ENCODE data around the gene C10orf143. TPM values are rescaled to one million over a fixed set of nuclear protein-coding genes. Genes with fewer than 3 reads are reported as not detected.
A peak's percentile ranks its signal among the peaks of the same experiment; 100 is the strongest.

The C10orf143 gene
- total RNA-seq, 3 donors from 2014 or later (not counting 1 experiment from before 2014, with no cell fraction given) = 7.1 to 10.9 (median 8.2) TPM

DNA sequence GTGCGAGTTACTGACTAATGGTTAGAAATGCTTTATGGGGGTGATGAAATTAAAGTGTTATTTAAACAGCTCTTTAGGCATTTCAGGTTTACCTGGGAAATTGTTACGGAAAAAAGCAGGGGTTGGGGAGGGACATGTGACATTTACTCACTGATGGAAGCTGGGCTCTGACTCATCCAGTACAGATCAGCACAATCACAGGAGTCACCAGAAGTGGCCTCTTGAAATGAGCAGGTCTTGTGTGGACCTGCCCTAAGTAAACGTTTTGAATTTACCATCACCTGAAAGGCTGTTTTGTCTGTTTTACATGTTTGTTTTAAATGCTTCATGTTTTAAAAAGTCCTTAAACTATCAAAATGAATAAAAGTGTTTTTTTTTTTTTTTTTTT lies 27.8 kb upstream of the C10orf143 start:
- Mint-ChIP-seq H3K27ac (peak overlapping the region in 1 of 2 donors; percentile 6), H3K36me3 (no peaks in the 10 kb centered on the region), H3K27me3 (ENCODE audit: low read depth in 2 of 2) (peaks cover 0 to 5% of the 10 kb centered on the region in 2 donors), H3K4me3 (peak overlapping the region; percentile 82), H3K9me3 (no peaks in the 10 kb centered on the region), H3K4me1 (peaks cover 35 to 43% of the 10 kb centered on the region in 2 donors)
- intact Hi-C loops (cut with micrococcal nuclease) = no loop called here
- no peak for ATAC-seq
- no peaks in the 10 kb centered on the region for H3K9me3 ChIP-seq (ENCODE audit: control insufficient read depth, insufficient read depth, low read length)
- no peaks in the 10 kb centered on the region for H3K27me3 ChIP-seq (ENCODE audit: control insufficient read depth, insufficient read depth, low read length)
- WGBS (ENCODE audit: insufficient coverage) = 90% methylated on average over 3 of the region's 3 CpGs
- H3K4me3 ChIP-seq (ENCODE audit: low read length) = no peak overlapping the region
- TF ChIP-seq, protein P1, sequence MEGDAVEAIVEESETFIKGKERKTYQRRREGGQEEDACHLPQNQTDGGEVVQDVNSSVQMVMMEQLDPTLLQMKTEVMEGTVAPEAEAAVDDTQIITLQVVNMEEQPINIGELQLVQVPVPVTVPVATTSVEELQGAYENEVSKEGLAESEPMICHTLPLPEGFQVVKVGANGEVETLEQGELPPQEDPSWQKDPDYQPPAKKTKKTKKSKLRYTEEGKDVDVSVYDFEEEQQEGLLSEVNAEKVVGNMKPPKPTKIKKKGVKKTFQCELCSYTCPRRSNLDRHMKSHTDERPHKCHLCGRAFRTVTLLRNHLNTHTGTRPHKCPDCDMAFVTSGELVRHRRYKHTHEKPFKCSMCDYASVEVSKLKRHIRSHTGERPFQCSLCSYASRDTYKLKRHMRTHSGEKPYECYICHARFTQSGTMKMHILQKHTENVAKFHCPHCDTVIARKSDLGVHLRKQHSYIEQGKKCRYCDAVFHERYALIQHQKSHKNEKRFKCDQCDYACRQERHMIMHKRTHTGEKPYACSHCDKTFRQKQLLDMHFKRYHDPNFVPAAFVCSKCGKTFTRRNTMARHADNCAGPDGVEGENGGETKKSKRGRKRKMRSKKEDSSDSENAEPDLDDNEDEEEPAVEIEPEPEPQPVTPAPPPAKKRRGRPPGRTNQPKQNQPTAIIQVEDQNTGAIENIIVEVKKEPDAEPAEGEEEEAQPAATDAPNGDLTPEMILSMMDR (IDR thresholded peaks at IDR 0.05) = no peak
- no peak overlapping the region for H3K27ac ChIP-seq (ENCODE audit: low read length)
- H3K36me3 ChIP-seq (ENCODE audit: control insufficient read depth, insufficient read depth, low read length) = peaks cover 4% of the 10 kb centered on the region
- H3K4me1 ChIP-seq (ENCODE audit: control insufficient read depth, insufficient read depth, low read length) = peaks cover 34% of the 10 kb centered on the region
- DNase-seq = no peak

DNA sequence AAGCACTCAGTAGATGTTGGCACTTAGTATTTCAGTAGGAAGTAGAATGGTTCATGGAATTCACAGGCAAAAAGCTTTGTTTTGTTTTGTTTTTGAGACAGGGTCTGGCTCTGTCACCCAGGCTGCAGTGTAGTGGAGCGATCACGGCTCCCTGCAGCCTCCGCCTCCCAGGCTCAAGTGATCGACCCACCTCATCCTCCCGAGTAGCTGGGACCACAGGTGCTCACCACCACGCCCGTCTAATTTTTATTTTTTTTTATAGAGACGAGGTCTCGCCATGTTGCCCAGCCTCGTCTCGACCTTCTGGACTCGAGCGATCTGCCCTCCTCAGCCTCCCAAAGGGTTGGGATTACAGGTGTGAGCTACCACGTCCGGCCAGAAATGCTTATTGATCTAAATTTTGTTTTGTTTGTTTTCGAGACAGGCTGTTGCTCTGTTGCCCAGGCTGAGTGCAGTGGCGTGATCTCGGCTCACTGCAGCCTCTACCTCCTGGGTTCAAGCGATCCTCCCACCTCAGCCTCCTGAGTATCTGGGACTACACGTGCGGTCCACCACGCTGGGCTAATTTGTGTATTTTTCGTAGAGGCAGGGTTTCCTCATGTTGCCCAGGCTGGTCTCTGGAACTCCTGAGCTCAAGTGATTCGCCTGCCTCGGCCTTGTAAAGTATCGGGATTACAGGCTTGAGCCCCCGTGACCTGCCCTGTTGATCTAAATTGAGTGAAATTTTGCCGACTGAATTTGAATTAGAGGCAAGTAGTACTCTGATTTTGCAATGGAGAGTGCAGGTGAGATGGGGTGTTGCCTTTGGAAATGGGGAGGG lies 27.2 kb upstream of the C10orf143 start:
- Mint-ChIP-seq H3K27ac (peak overlapping the region in 1 of 2 donors; percentile 6), H3K9me3 (no peaks in the 10 kb centered on the region), H3K4me1 (peaks cover 30 to 38% of the 10 kb centered on the region in 2 donors), H3K27me3 (ENCODE audit: low read depth in 2 of 2) (peaks cover 0 to 5% of the 10 kb centered on the region in 2 donors), H3K36me3 (no peaks in the 10 kb centered on the region), H3K4me3 (peak overlapping the region; percentile 82)
- 92% methylated on average over 28 of the region's 28 CpGs for WGBS (ENCODE audit: insufficient coverage)
- Histone ChIP-seq H3K4me1 (ENCODE audit: control insufficient read depth, insufficient read depth, low read length) (peaks cover 34% of the 10 kb centered on the region), H3K27ac (ENCODE audit: low read length) (no peak overlapping the region), H3K9me3 (ENCODE audit: control insufficient read depth, insufficient read depth, low read length) (no peaks in the 10 kb centered on the region), H3K4me3 (ENCODE audit: low read length) (no peak overlapping the region), H3K36me3 (ENCODE audit: control insufficient read depth, insufficient read depth, low read length) (peaks cover 4% of the 10 kb centered on the region), H3K27me3 (ENCODE audit: control insufficient read depth, insufficient read depth, low read length) (no peaks in the 10 kb centered on the region)
- TF ChIP-seq, protein P1 (IDR thresholded peaks at IDR 0.05) = no peak
- no peak for ATAC-seq
- intact Hi-C loops (cut with micrococcal nuclease) = no loop called here
- no peak for DNase-seq

DNA sequence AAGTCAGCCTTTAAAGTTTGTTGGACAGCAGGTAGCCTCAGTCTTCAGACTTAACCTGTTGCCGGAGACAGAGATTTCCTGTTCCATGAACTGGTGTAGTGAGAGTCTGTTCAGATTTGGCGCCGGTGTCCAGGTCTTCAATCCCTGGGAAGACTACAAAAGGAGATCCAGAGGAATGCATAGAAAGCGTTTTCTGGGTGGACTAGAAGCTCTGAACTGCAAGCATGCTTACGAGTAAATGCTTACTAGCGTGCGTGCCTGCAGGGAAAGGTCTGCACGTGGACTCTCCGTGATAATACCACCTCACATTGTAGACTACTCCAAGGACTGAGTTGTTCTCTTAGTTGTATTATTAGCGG lies 26.4 kb upstream of the C10orf143 start:
- peaks cover 3 to 5% of the 10 kb centered on the region in 2 donors for H3K27me3 Mint-ChIP-seq (ENCODE audit: low read depth in 2 of 2)
- H3K27ac Mint-ChIP-seq = peak overlapping the region in 1 of 2 donors; percentile 18
- DNase-seq (no peak), ATAC-seq (no peak)
- Histone ChIP-seq H3K27ac (ENCODE audit: low read length) (no peak overlapping the region), H3K36me3 (ENCODE audit: control insufficient read depth, insufficient read depth, low read length) (peaks cover 2% of the 10 kb centered on the region), H3K27me3 (ENCODE audit: control insufficient read depth, insufficient read depth, low read length) (no peaks in the 10 kb centered on the region), H3K4me1 (ENCODE audit: control insufficient read depth, insufficient read depth, low read length) (peaks cover 34% of the 10 kb centered on the region), H3K4me3 (ENCODE audit: low read length) (peak overlapping the region; percentile 59), H3K9me3 (ENCODE audit: control insufficient read depth, insufficient read depth, low read length) (no peaks in the 10 kb centered on the region)
- TF ChIP-seq, protein P1 (IDR thresholded peaks at IDR 0.05) = no peak
- no peaks in the 10 kb centered on the region for H3K9me3 Mint-ChIP-seq
- H3K36me3 Mint-ChIP-seq = no peaks in the 10 kb centered on the region
- peaks cover 22 to 30% of the 10 kb centered on the region in 2 donors for H3K4me1 Mint-ChIP-seq
- H3K4me3 Mint-ChIP-seq = peak overlapping the region; percentile 82
- 5% methylated on average over 8 of the region's 10 CpGs for WGBS (ENCODE audit: insufficient coverage)
- intact Hi-C loops (cut with micrococcal nuclease) = no loop called here

Data from natural killer cell (primary cell).